Choroid plexus epithelial cell (primary cell): Measurements from ENCODE around the gene KIRREL3.

Source experiments
- DNase-seq: peaks from one replicate; pipeline ENCODE4 v3.0.0-alpha.2; 2010; ENCODE audit warnings: low read depth
- H3K4me3 ChIP-seq: 2 replicates; pipeline ENCODE4 v1.5.1; 2011; ENCODE audit warnings: low read depth, mild to moderate bottlenecking, control low read depth, low read length, moderate library complexity
- TF ChIP-seq, protein P1 (sequence below): conservative IDR thresholded peaks from 2 replicates; pipeline ENCODE4 v1.5.1; 2011; ENCODE audit warnings: low read depth, mild to moderate bottlenecking, control low read depth, inconsistent platforms, low read length, moderate library complexity

The KIRREL3 gene

DNA sequence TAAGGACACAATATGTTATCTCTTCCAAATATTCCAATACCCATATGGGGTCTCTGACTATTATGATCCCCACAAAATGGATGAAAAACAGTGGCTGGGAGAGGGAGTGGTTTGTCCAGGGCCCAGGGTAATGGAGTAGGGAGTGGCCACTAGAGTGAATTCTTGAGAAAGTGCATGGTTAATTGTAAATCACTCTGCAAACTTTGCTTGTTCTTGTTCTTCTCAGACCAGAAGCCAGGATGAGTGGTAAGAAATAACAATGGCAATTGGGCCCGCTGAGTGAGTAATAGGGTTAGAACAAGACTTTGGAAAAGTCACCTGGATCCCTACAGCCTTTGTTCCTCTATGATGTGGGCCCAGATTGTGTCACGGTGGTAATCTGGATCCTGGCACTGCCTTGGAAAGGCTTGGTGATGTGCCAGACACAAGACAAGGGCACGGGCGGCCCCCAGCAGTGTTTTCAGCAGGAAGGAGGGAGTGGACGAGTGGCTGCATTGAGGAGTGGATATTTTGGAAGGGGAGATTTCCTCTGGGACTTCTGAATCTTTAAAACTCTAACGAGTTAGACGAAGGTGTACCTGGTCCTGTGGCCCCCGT, 18.2 kb upstream of the KIRREL3 start:
- H3K4me3 ChIP-seq = no peak overlapping the region
- TF ChIP-seq, protein P1, sequence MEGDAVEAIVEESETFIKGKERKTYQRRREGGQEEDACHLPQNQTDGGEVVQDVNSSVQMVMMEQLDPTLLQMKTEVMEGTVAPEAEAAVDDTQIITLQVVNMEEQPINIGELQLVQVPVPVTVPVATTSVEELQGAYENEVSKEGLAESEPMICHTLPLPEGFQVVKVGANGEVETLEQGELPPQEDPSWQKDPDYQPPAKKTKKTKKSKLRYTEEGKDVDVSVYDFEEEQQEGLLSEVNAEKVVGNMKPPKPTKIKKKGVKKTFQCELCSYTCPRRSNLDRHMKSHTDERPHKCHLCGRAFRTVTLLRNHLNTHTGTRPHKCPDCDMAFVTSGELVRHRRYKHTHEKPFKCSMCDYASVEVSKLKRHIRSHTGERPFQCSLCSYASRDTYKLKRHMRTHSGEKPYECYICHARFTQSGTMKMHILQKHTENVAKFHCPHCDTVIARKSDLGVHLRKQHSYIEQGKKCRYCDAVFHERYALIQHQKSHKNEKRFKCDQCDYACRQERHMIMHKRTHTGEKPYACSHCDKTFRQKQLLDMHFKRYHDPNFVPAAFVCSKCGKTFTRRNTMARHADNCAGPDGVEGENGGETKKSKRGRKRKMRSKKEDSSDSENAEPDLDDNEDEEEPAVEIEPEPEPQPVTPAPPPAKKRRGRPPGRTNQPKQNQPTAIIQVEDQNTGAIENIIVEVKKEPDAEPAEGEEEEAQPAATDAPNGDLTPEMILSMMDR = no peak
- no peak for DNase-seq

DNA sequence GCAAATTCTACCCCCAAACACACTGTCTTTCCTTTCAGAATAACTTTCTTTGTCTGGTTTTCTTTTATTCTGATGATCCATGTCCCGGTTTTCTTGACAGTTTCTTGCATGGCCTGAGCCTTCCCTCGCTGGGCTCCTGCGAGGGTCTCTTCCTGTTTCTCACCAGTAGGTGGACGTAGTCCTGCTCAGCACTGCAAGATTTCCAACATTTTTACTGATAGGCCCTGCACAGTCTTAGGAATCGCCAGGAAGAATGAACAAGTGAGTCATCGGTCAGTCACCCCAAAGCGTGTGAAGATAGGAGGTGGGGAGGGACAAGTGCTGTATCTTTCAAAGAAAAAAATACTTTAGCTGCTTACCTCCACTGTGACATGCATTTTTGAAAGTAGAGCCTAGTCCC, 16.9 kb upstream of the KIRREL3 start:
- DNase-seq = no peak
- H3K4me3 ChIP-seq = no peak overlapping the region
- TF ChIP-seq, protein P1 = no peak

DNA sequence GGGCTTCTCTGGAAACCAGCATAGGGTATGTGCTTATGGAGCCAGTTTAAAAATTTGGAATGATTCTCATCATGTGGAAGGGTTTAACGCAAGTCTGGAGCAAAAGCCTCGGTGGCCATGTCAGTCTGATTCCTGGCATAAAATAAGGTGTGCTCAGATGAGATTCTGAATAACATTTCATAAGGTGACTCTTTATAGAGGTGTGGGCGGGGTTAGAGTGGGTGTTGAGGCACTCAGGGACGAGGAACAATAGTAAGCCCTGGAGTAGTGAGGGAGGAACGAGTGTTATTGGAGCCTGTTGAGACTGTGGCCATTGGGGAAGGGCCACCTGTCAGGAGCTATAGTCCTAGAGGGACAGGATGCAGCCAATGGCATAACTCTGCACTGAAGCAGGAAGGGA, 13.0 kb upstream of the KIRREL3 start:
- TF ChIP-seq, protein P1 = no peak
- no peak overlapping the region for H3K4me3 ChIP-seq
- DNase-seq = no peak

DNA sequence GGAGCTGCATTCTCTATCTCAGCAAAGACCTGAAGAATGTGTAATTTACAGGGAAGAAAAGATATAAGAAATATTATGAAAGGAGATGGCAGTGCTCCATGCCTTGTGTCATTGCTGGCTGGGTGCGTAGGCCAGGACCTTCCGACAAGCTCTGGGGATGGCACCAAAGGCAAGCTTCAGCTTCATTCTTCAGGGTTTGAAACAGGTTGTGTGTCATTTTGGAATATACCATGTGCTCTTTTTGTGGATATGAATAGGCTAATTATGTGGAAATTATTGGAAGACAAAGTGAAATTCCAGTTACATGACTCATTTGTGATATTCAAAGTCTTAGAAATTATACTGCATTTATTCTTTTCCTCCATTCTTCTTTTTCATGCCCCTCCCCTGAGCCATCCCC, 5.7 kb upstream of the KIRREL3 start:
- no peak for DNase-seq
- TF ChIP-seq, protein P1 = no peak
- no peak overlapping the region for H3K4me3 ChIP-seq

DNA sequence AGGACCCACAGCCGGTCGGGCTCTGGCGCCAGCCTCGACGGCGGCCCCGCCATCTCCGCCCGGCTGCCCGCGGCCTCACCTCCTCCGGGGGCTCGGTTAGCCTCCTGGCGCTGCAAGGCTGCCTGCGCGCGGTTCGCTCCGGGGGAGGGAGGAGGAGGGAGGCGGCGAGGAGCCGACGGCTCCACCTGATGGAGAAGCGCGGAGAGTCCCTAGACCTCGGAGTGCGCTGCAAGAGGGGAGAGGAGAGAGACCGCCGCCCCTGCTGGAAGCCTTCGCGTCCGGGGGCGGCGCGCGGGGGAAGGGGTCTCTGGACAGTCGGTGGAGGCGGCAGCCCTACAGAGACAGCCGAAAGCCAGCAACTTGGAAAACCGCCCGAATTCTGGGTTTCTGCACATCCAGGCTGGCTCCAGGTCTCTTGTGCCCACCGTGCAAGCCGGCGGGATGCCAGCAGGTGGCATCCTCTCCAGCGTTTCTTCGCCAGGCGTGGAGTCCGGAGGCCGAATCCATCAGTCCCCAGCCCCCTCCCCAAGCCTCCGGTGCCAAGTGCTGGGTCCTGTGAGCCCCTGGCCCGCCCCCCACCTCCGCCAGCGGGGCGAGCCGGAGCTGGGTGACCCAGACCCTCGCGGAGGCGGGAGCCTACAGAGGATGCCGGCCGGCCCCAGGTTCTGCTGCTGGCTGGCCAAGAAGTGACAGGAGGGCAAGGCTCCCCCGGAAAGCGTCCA, 2.9 kb upstream of the KIRREL3 start:
- DNase-seq = no peak
- TF ChIP-seq, protein P1 = no peak
- no peak overlapping the region for H3K4me3 ChIP-seq

DNA sequence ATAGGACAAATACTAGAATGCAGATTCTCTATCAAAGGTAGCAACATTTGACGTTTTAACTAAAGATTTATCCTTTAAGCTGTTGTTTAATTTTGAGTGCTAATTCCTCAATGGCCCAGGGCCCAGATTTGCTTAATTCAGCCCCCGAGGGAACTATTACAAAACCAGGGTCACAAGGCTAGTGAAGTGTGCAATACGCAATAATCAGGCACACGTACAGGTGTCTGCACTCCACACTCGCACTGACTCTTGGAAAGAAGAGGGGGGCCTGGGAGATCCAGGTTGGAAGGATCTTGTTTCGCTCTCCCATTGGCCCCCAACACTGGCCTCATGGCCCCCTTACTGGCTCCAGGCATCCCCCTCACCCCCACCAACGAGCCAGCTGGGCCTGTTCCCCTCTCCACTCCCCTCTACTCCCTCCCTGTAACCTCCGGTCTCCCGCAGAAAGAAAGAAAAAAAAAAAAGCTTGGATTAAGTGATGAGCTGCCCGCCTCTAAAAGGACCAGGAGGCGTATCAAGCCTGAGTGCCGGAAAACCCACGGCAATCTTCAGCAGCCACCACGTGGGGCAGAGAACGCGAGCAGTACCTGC, 2.2 kb upstream of the KIRREL3 start:
- H3K4me3 ChIP-seq = no peak overlapping the region
- DNase-seq = no peak
- TF ChIP-seq, protein P1 = no peak
